CD4-positive, alpha-beta T cell (primary cell): ENCODE results near the gene RBM45. TPM values are rescaled to one million over a fixed set of nuclear protein-coding genes. Genes with fewer than 3 reads are reported as not detected.

Experiments used
- ATAC-seq: fragments of 200-7000 bp; cut with Tn5 transposase; one replicate; pipeline ENCODE4 v1.10.0; 2022; ENCODE audit warnings: mild to moderate bottlenecking; ENCODE audit not compliant: poor library complexity
- CTCF ChIA-PET: fragments of 350-600 bp; sonication (Branson Sonifier 250); formaldehyde crosslinking; loops from one replicate; lab custom pipeline; 2021; ENCODE audit warnings: antibody characterized with exemption, inconsistent platforms; lab: Charles Lee
- POLR2A ChIA-PET: fragments of 350-600 bp; sonication (Branson Sonifier 250); formaldehyde crosslinking; loops from one replicate; lab custom pipeline; 2021; ENCODE audit warnings: antibody characterized with exemption, inconsistent platforms; lab: Charles Lee
- DNase-seq, 14 experiments: peaks; one replicate each; pipeline ENCODE4 v3.0.0-alpha.2; 2013 to 2020; ENCODE audit warnings: mixed read lengths in 2 of 14
- H3K27ac ChIP-seq, 2 donors: one replicate each; pipeline versions ENCODE4 v1.5.1 to v1.7.0; 2013; ENCODE audit warnings: low read length in 2 of 2, low read depth in 1 of 2, mild to moderate bottlenecking in 1 of 2
- H3K27me3 ChIP-seq, 2 experiments: 1 replicate in 1 of 2; 2 replicates in 1 of 2; pipeline versions ENCODE4 v1.6.1 to v1.7.0; 2013; ENCODE audit warnings: low read length in 2 of 2, control low read depth in 1 of 2, mild to moderate bottlenecking in 1 of 2, moderate library complexity in 1 of 2; ENCODE audit not compliant: insufficient read depth in 2 of 2, control insufficient read depth in 1 of 2
- H3K36me3 ChIP-seq: one replicate; pipeline ENCODE4 v1.6.1; 2013; ENCODE audit warnings: low read length, control low read depth; ENCODE audit not compliant: insufficient read depth
- H3K4me1 ChIP-seq: one replicate; pipeline ENCODE4 v1.6.1; 2013; ENCODE audit warnings: low read length, control low read depth; ENCODE audit not compliant: insufficient read depth
- H3K4me3 ChIP-seq: one replicate; pipeline ENCODE4 v1.5.1; 2013; ENCODE audit warnings: mild to moderate bottlenecking, low read length, moderate library complexity
- H3K9me3 ChIP-seq, 2 experiments: 1 replicate in 1 of 2; 2 replicates in 1 of 2; pipeline versions ENCODE4 v1.6.1 to v1.7.0; 2013; ENCODE audit warnings: low read length in 2 of 2, mild to moderate bottlenecking in 2 of 2, control low read depth in 1 of 2, moderate library complexity in 1 of 2; ENCODE audit not compliant: control insufficient read depth in 1 of 2, insufficient read depth in 1 of 2
- H3K27ac Mint-ChIP-seq: one replicate; pipeline ENCODE4 v1.8.0; 2020; ENCODE audit warnings: mixed read lengths
- H3K27me3 Mint-ChIP-seq: one replicate; pipeline ENCODE4 v1.8.0; 2021; ENCODE audit warnings: mixed read lengths
- H3K36me3 Mint-ChIP-seq: one replicate; pipeline ENCODE4 v1.8.0; 2021; ENCODE audit warnings: low read depth, mixed read lengths
- H3K4me1 Mint-ChIP-seq: one replicate; pipeline ENCODE4 v1.8.0; 2021; ENCODE audit warnings: low read depth, mixed read lengths
- H3K4me3 Mint-ChIP-seq: one replicate; pipeline ENCODE4 v1.8.0; 2020; ENCODE audit warnings: mild to moderate bottlenecking, mixed read lengths
- H3K9me3 Mint-ChIP-seq: one replicate; pipeline ENCODE4 v1.8.0; 2020; ENCODE audit warnings: mixed read lengths
- intact Hi-C, 2 experiments: fragments of 100-400 bp; cut with DNase I in 1 of 2; cut with micrococcal nuclease in 1 of 2; formaldehyde crosslinking; loops; one replicate each; pipeline versions ENCODE4 v1.15.1 to v1.9.0; 2023 to 2025; cut with DNase I, micrococcal nuclease
- total RNA-seq, 174 experiments: library from RNA in 2 of 174; stranded (reverse) in 2 of 174; gene quantifications; one replicate each; pipeline ENCODE4 v1.2.3 and lab custom pipeline; 2021 to 2026
- TF ChIP-seq, protein P1 (sequence below): fragments of 200-600 bp; IDR thresholded peaks from one replicate; pipeline ENCODE4 v1.8.0; 2022; ENCODE audit warnings: antibody characterized with exemption, mild to moderate bottlenecking

RBM45 gene
- total RNA-seq, 2 experiments from 2014 or later: 6.9 to 9.5 TPM

DNA sequence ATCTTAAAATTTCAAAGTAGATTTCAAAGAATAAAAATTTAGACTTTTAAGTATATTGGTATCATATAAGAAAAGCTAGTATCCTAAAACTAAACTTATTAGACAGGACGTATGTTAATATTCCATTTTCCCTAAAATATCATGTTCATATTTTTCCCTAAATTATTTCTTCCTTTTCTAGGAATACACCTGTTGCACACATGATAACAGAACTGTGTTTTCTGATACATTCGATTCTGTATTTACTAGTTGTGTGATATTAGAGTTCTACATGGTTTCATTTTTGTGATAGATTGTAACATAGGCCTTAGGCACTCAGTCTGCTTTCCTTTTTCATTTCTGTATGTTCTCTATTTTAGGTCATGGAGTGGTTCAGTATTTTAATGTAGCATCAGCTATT, 10.9 kb downstream of the RBM45 start:
- no peak overlapping the region for H3K27ac Mint-ChIP-seq
- no peaks in the 10 kb centered on the region for H3K4me1 ChIP-seq
- no peaks in the 10 kb centered on the region for H3K9me3 ChIP-seq
- H3K4me3 ChIP-seq: no peak overlapping the region
- CTCF ChIA-PET: interaction anchor here (1.1 kb wide), 1 partner anchor 11 kb away, joined by 7 read pairs; the partner anchor contains the start of gene RBM45
- H3K36me3 Mint-ChIP-seq: peaks cover 85% of the 10 kb centered on the region
- no peaks in the 10 kb centered on the region for H3K27me3 Mint-ChIP-seq
- peaks cover 73% of the 10 kb centered on the region for H3K36me3 ChIP-seq
- ATAC-seq (no peak), DNase-seq (no peak)
- POLR2A ChIA-PET: no interaction called here
- no peaks in the 10 kb centered on the region for H3K9me3 Mint-ChIP-seq
- TF ChIP-seq, protein P1, sequence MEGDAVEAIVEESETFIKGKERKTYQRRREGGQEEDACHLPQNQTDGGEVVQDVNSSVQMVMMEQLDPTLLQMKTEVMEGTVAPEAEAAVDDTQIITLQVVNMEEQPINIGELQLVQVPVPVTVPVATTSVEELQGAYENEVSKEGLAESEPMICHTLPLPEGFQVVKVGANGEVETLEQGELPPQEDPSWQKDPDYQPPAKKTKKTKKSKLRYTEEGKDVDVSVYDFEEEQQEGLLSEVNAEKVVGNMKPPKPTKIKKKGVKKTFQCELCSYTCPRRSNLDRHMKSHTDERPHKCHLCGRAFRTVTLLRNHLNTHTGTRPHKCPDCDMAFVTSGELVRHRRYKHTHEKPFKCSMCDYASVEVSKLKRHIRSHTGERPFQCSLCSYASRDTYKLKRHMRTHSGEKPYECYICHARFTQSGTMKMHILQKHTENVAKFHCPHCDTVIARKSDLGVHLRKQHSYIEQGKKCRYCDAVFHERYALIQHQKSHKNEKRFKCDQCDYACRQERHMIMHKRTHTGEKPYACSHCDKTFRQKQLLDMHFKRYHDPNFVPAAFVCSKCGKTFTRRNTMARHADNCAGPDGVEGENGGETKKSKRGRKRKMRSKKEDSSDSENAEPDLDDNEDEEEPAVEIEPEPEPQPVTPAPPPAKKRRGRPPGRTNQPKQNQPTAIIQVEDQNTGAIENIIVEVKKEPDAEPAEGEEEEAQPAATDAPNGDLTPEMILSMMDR: no peak
- intact Hi-C loops: no loop called here
- no peaks in the 10 kb centered on the region for H3K27me3 ChIP-seq
- H3K4me1 Mint-ChIP-seq: peaks cover 14% of the 10 kb centered on the region
- H3K27ac ChIP-seq: no peak overlapping the region
- H3K4me3 Mint-ChIP-seq: no peak overlapping the region

DNA sequence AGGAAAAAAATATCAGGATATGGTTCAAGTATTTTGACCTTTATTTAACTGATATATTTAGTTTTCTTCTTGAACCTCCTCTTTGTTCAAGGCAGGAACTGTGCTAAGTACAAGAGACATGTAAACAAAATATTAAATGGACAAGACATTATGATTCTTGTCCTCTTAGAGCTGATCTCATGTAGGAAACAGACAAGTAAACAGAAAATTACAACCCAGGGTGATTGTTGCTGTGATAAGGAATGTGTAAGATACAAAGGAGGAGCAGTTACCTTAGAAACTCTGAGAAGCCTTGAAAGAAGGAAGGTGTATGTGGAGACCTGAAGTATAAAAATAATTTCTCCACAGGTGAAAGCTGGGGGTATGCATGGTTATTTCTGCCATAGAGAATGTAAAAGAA, 12.9 kb downstream of the RBM45 start:
- Histone ChIP-seq H3K27ac (no peak overlapping the region), H3K36me3 (peaks cover 74% of the 10 kb centered on the region), H3K4me1 (no peaks in the 10 kb centered on the region), H3K4me3 (no peak overlapping the region), H3K9me3 (no peaks in the 10 kb centered on the region), H3K27me3 (no peaks in the 10 kb centered on the region)
- ChIA-PET CTCF (interaction anchor here (0.9 kb wide), 1 partner anchor 13 kb away, joined by 3 read pairs; the partner anchor contains the start of gene RBM45), POLR2A (no interaction called here)
- Mint-ChIP-seq H3K4me3 (no peak overlapping the region), H3K27ac (no peak overlapping the region), H3K27me3 (no peaks in the 10 kb centered on the region), H3K36me3 (peaks cover 87% of the 10 kb centered on the region), H3K9me3 (no peaks in the 10 kb centered on the region), H3K4me1 (peaks cover 9% of the 10 kb centered on the region)
- DNase-seq (no peak), ATAC-seq (no peak)
- intact Hi-C loops: no loop called here
- TF ChIP-seq, protein P1: no peak

DNA sequence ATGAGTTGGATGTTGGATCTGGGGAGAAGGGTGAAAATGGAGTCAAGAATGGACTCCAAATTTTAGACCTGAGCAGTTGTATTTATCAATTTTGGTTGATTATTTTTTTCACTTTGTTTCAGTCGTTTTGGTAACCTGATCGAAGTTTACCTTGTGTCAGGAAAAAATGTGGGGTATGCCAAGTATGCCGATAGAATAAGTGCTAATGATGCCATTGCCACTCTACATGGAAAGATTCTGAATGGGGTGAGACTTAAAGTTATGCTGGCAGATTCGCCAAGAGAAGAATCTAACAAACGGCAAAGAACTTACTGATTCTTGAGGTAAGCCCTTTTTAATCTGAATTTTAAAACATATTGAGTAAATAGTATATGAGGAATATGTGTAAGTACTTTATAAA, 13.6 kb downstream of the RBM45 start:
- H3K36me3 Mint-ChIP-seq: peaks cover 87% of the 10 kb centered on the region

More for the DNA sequence above, 13.6 kb downstream of the RBM45 start:
- ChIA-PET CTCF (interaction anchor here (0.9 kb wide), 1 partner anchor 14 kb away, joined by 3 read pairs; the partner anchor contains the start of gene RBM45), POLR2A (no interaction called here)
- intact Hi-C loops: no loop called here
- Histone ChIP-seq H3K9me3 (no peaks in the 10 kb centered on the region), H3K4me3 (no peak overlapping the region), H3K4me1 (no peaks in the 10 kb centered on the region), H3K27me3 (no peaks in the 10 kb centered on the region), H3K27ac (no peak overlapping the region), H3K36me3 (peaks cover 71% of the 10 kb centered on the region)
- DNase-seq: no peak
- TF ChIP-seq, protein P1: no peak
- ATAC-seq: no peak
- Mint-ChIP-seq H3K27ac (no peak overlapping the region), H3K27me3 (no peaks in the 10 kb centered on the region), H3K4me1 (peaks cover 9% of the 10 kb centered on the region), H3K9me3 (no peaks in the 10 kb centered on the region), H3K4me3 (no peak overlapping the region)
